Muscle of back (tissue), 11 donors: Measurements from ENCODE around the gene LIMA1. TPM values are rescaled to one million over a fixed set of nuclear protein-coding genes. Genes with fewer than 3 reads are reported as not detected.
"Not testable (repeated sequence)": the region's sequence is repeated elsewhere in the genome, so short reads cannot be mapped to it uniquely, and the experiment has no call there.

Experiments used
- DNase-seq, 3 donors: peaks; one replicate each; pipeline versions ENCODE4 v3.0.0 to v3.0.0-alpha.2; 2013
- polyA plus RNA-seq, 10 donors: library from polyadenylated mRNA; unstranded; fragments of 120-200 nt; gene quantifications; one replicate each; pipeline ENCODE4 v1.2.1, GENCODE V29; 2013; ENCODE audit not compliant: insufficient read length in 10 of 10

Gene LIMA1
- polyA plus RNA-seq, 10 donors = 85.3 to 150 (median 115) TPM

DNA sequence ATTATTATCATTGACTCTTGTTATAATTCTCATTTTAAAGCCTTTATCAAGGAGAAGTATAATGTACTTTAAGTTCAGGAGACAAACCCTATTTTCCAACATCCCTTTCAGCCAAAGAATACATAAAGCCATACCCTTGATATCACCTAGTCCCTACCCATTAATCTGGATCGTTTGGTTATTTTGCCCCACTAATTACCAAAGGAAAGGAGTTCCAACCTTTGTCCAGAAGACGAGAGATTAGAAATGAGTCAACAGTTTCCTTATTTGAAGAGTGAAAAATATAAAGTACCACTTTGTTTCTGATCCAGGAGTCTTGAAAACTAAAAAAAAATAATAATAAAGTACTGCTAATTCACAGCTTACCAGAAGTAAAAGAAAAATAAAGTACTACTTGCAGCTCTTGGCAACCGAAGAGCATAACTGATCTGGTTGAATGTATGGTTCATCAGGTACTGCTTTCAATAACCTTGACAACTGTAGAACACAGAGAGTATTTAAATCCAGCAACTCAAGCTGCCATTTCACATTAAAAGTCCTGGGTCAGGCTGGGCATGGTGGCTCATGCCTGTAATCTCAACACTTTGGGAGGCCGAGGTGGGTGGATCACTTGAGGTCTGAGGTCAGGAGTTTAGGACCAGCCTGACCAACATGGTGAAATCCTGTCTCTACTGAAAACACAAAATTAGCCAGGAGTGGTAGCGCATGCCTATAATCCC lies 33.7 kb downstream of the LIMA1 start:
- no peak for DNase-seq

DNA sequence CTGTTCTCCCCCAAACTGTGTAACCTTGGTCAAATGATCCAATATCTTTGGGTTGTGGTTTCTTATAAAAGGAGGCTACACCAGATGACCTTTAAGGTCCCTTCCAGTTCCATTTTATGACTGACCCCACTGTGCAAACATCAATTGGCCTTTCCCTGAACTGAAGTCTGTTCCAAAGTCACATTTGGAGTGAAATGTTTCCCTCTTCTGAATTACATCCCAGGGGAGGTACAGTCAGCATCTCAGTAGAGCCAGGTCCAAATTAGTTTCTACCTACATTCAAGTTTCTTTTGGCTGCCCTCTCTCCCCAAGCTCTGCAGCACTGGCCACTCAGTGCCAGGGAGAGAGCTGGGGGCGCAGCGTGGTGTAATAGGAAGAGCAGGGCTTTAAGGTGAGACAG lies 34.4 kb downstream of the LIMA1 start:
- no peak for DNase-seq

DNA sequence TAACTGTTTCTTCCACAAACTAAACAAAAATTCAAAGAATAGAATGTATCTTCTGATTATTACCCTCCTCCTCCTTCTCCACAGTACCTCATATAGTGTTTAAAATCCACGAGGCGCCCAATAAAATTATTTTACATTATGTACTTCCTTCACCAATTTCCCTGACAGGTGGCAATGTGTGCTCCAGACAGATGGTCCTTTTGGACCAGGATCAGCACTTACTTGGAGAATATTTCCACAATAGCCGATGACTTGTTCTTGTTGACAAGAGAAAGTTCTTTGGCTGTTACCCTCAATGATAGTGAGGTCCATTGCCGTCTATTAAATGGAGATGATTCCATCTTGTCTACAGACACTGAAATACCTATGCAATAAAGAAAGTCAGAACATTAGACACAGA lies 34.9 kb downstream of the LIMA1 start:
- no peak for DNase-seq

DNA sequence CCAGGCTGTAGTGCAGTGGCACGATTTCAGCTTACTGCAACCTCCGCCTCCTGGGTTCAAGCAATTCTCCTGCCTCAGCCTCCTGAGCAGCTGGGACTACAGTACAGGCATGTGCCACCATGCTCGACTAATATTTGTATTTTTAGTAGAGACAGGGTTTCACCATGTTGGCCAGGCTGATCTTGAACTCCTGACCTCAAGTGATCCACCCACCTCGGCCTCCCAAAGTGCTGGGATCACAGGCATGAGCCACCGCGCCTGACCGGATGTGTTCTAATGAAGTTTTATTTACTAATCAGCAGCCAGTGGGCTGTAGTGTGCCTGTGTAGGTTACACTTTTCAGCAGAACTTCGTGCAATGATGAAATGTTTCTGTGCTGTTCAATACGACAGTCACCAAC lies 35.7 kb downstream of the LIMA1 start:
- not testable (repeated sequence) for DNase-seq

DNA sequence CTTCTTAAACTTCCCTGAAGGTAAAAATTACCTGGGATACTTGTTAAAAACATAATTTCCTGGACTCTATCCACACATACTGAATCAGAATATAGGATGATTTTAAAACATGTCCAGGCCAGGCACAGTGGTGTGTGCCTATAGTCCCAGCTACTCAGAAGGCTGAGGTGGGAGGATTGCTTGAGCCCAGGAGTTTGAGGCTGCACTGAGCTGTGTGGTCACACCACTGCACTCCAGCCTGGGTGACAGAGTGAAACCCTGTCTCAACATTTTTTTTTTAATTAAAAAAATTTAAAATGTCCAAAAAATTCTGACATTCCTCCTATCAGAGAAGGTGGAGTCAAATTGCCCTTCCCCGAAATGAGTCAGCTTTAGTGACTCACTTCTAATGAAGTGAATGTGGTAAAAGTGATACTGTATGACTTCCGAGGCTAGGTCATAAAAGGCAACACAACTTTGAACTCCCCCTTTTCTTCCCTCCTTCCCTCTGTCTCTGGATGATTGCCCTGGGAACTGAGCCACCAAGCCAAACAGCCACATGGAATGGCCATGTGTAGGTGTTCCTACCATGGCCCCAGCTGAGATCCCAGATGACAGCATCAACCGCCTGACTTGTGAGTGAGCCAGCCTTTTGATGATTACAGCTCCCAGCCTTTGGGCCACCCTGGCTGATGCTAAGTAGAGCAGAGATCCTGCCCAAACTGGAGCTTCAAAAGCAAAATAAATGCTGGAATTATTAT lies 36.3 kb downstream of the LIMA1 start:
- peak in 2 of 3 donors; percentile 43 to 98 for DNase-seq

DNA sequence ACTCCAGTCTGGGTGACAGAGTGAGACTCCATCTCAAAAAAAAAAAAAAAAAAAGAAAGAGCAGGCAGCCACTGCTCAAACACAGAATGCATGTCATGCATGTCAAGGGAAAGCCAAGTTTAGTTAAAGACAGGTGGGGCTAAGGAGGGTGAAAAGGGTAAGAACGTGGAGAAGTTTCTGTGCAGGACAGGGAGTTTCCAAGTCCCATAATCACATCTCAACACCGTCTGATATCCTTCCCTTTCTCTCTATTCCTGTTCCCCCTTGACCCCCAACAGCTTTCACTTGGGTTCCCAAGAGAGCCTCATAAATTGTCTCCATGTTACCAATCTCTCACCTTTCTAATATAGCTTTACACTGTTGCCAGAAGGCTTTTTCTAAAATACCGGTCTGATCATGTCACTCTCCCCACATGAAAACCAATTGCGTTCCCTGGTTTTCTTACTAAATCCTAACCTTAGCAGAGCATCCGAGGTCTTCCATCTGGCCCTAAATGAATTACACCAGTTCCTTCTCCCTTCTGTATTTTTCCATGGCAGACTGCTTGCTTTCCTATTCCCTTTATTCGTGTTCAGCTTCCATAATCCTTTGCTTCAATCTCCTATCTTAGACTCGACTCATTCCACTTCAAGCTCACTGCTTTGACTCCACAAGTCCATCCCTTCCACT lies 37.0 kb downstream of the LIMA1 start:
- DNase-seq = no peak

DNA sequence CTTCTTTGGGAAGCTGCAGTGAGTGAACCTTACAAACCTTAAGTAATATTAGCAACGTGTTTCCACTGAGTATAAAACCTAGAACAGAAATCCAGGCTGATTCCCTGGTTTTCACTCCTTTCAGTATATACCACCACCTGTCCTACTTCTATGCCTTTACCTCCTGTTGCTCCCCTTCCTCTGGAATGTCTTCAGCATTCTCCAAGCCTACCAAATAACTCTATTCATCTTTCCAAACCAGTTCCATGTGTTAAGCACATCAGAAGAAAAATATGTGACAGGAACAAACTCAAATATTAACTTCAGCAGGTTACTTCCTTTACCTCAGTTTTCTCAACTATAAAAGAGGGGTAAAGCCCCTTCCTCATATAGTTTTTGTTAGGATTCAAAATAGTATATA lies 39.8 kb downstream of the LIMA1 start:
- no peak for DNase-seq

DNA sequence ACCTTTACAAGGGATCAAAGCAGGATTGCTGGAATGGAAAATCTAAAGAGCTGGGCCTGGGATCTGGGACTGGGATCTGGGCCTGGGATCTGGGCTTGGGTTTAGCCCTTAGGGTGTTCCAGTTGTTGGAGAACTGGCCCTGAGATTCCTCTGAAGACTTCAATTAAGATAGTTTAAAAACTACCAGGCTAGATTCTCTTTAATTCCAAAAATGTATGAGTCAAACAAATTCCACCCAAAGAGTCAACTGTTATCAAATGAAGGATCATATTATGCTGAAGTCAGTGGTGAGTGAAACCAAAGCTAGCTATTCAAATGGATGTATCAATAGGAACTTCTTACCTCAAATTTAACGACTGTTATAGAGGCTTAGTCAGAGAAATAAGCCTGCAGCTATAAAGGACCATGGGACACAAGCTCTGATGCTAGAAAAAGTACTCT lies 40.5 kb downstream of the LIMA1 start:
- peak in 1 of 3 donors; percentile 64 for DNase-seq

DNA sequence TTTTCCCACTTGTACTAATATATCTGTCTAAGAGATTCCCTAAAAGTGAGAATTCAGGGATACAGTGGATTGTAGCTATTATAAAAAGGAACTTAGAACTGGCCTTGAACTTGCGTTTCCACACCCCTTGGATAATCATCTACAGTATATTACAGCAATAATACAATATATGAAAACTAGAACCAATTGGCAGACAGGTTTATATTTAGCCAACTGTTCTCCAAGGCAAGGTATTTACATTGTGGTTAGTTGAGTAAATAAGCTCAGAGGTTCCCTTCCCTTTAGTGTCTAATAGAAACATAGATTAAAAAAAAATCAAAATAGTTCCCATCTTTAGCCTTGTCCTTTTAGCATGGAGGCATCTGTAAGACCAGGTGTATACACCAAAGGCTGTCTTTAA lies 42.1 kb downstream of the LIMA1 start:
- DNase-seq = no peak

DNA sequence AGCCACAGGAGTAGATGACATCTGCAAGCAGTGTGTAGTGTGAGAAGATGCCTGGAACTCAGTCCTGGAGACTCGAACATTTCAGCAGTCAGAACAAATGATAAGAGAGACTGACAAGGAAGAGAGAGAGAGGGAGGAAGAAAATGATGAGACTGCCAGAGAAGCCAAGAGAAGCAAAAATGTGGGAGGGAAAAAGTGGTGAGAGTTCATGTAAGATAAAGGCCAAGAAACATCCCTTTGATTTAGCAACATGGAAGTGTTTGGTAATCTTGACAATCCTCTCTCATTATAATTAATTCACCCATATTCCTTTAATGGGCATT lies 42.6 kb downstream of the LIMA1 start:
- no peak for DNase-seq

DNA sequence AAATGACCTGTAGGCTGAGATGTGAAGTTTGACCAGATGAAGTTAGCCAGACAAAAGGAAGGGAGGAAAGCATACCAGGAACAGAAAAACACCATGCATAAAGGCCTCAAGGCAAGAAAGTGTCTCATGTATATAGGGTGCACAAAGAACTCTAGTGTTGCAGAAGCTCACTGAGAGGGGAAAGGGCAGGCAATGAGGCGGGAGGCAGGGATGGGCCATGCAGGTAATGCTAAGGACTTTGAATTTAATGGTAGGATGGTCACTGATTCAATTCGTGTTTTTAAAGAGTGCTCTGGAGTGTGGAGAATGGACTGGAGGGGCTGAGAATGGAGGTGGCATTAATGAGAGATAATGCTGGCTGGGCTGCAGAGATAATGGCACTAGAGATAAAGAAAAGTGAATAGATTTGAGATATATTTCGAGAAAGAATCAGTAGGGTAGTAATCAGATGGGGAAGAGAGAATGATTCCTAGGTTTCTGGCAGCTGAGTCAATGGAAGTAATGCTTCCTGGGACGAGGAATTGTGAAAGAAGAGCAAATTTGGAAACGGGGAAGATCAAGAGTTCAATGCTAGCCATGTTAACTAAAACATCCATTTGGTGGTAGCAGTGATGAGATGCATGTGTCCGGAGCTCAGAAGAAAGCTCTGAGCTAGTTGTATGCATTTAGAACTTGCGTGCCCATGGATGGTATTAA lies 43.1 kb downstream of the LIMA1 start:
- no peak for DNase-seq

DNA sequence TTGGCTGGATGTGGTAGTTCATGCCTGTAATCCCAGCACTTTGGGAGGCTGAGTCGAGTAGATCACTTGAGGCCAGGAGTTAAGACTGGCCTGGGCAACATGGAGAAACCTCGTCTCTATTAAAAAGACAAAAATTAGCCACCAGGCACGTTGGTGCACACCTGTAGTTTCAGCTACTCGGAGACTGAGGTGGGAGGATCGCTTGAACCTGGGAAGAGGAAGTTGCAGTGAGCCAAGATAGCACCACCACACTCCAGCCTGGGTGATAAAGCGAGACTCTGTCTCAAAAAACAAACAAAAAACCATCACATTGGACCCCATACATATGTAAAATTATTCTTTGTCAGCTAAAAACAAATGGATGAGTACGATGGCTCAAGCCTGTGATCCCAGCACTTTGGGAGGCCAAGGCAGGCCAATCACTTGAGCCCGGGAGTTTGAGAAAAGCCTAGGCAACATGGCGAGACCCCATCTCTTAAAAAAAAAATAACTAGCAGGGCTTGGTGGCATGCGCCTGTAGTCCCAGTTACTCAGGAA lies 43.9 kb downstream of the LIMA1 start:
- no peak for DNase-seq

DNA sequence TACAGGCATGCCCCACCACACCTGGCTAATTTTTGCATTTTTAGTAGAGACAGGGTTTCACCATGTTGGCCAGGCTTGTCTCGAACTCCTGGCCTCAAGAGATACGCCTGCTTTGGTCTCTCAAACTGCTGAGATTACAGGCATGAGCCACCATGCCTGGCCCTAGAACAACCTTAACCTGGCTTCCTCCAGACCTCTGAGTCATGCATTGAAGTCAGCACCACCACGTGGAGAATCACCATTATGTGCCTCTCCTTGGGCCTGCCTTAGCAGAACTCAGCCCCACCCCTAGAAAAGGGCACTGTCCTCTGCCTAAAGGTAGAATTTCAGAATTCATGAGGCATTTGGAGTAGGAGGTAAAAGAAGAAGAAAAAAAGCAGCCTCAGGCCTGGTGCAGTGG lies 49.0 kb downstream of the LIMA1 start:
- no peak for DNase-seq

DNA sequence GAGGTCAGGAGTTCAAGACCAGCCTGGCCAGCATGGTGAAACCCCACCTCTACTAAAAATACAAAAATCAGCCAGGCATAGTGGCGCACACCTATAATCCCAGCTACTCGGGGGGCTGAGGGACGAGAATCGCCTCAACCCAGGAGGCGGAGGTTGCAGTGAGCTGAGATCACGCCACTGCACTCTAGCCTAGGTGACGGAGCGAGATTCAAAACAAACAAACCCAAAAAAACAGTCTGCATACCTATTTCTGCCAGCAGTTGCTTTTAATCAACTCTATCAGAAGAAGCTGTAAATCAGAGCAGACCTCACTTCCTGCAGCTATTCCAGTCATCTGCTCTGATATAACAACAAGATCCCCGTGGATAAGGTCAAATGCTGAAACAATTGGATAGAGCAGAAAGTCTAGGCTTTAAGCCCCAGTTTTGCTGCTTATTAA lies 50.5 kb downstream of the LIMA1 start:
- no peak for DNase-seq

DNA sequence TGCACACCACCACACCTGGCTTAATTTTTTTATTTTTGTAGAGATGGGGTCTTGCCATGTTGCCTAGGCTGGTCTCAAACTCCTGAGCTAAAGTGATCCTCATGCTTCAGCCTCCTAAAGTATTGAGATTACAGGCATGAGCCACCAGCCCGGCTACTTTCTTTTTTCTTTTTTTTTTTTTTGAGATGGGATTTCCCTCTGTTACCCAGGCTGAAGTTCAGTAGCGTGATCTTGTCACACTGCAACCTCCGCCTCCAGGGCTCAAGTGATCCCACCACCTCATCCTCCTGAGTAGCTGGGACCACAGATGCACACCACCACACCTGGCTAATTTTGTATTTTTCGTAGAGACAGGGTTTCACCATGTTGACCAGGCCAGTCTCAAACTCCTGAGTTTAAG lies 51.1 kb downstream of the LIMA1 start:
- no peak for DNase-seq

DNA sequence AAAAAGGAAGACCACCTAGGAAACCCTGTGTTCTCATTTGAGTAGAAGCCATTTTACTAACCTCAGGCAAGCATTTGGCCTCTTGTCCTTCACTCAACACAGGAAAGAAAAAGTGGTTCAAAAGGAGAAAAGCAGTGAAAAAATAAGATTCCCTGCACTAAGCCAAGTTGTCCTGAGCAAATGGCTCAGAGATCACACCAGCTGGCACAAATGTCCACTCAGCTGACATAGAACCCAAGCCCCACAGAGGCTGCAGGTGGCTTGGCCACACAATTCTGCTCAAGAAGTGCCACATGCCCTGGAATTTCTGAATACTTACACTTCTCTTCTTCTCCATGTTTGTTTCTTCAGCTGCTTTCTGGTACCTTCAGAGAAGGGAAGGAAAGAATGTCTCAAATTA lies 52.0 kb downstream of the LIMA1 start:
- DNase-seq = no peak

DNA sequence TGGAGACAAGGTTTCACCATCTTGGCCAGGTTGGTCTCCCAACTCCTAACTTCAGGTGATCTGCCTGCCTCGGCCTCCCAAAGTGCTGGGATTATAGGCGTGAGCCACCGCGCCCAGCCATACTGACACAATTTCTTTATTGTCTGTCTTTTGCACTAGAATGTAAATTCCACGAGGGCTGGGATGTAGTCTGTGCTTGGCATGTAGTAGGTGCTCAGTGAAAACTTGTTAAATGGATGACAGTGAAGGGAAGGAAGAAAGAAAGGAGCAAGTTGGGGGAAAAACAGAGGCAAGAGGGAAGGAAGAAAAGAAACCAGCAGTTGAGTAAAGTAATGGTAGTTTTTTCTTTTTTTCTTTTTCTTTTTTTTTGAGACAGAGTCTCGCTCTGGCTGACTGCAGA lies 53.1 kb downstream of the LIMA1 start:
- no peak for DNase-seq

DNA sequence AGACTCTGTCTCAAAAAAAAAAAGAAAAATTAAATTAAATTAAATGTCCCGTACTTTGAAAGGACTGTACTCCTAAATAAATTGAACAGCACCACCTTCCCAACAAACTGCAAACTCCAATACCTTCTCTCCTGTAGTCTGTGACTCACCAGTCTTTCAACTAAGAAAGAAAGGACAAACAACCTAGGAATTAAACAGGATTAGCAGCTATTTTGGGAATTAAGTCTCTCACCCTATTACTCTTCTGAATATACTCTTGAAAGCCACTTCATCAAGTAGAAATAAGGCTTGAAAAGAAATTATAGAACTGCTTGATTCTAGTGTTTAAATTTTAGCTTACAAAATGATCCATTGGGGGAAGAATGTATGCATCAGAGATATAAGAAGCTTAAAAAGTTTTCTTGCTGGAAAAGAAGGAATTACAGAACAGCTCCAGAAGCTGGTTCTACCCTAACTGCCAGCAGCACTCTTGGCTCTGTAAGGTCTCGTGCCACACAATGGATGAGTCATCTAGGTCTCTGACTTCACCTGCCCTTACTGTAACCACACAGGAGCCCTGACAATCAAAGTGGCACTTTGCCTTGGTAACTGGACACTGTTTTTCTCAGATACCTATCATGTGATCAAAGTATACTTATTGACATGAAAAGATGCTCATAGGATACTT lies 59.2 kb downstream of the LIMA1 start:
- no peak for DNase-seq

DNA sequence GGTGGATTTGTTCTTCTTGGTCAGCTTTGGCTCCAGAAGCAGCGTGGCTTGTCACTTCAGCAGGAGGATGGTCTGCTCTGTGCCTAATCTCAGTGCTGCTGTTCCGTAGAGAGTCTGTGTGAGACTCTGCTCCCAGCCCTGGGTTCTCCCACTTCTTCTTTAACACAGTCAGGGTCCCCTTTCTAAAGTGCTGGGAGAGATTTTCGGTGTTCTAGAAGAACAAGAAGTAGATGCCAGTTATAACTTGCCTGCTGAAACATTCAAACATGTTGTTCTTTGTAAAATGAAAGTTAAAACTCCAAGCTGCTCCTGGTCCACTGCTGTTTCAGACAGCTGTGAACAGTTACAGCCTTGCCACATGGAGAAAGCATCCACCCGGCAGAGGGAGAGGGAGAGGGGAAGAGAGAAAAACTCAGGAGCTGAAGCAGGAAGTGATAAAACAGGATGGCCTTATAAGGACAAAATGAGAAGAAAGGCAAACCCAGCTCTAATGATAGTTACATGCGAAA lies 61.0 kb downstream of the LIMA1 start:
- DNase-seq = peak; percentile 85 to 95 (median 91)

DNA sequence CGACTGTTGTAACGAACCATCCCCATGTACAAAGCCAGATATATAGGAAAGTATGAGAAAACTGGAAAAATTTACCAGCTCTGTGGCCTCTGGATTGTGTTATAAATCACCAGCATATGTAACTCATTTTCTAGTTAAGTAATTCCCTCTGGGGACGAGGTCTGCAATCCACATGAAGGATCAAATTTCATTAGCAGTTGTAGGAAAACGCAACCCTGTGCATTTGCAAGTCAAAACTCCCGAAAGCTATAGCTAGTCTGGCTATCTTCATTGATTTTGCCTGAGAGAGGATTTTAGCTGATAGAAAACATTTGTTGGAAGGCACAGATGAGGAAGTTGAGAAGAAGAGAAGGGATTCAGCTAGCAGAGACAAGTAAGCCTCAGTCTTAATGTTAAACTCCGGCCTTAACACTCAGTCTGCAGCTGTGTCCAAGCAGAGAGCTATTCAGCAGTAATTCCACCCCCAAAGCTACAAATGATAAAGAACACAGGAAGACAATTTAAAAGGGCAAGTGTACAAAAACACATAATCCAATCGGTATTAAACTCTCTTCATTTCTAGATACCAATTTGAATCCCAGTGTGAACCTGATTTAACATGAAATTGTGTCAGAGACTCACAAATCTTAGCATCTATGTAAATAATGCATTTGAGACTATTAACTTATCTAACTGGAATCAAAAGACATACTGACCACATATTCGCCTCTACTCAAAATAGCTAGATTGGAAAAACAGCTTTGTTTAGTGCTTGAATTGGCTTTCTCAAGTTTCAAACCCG lies 61.9 kb downstream of the LIMA1 start:
- DNase-seq = peak; percentile 91 to 96 (median 95)
